Kasumi-1 (cell line): ENCODE results near the gene CTSK.
"Not testable (repeated sequence)": the region's sequence is repeated elsewhere in the genome, so short reads cannot be mapped to it uniquely, and the experiment has no call there.

Experiments used
- DNase-seq, 2 experiments: peaks; one replicate each; lab custom pipeline; 2025; lab: John Stamatoyannopoulos, UW

Gene CTSK

DNA sequence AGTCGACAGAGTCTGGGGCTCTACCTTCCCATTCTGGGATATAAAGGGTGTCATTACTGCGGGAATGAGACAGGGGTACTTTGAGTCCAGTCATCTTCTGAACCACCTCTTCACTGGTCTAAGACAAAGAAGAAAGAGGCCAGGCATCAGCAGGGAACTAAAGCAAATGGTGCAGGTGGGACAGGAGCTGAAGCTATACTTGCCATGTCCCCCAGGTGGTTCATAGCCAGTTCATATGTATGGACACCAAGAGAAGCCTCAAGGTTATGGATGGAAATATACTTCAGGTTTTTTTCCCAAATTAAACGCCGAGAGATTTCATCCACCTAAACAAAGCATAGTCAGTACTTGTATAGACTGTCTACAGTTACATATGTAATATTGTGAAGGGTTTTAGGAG is 2.2 kb downstream of the CTSK start:
- no peak for DNase-seq

DNA sequence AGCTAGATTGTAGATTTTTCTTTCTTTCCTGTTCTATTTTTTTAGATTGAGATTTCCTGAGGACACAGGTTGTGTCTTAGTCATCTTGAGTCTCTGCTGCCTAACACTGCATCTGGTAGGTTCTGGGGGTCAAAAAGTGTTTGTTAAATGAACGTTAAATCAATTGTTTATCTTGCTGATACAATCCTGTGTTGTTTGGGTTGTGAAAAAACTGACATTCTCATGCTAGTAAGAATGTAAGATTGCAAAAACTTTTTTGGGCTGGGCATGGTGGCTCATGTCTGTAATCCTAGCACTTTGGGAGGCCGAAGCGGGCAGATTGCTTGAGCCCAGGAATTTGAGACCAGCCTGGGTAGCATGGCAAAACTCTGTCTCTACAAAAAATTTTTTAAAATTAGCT is 3.4 kb downstream of the CTSK start:
- DNase-seq: no peak

DNA sequence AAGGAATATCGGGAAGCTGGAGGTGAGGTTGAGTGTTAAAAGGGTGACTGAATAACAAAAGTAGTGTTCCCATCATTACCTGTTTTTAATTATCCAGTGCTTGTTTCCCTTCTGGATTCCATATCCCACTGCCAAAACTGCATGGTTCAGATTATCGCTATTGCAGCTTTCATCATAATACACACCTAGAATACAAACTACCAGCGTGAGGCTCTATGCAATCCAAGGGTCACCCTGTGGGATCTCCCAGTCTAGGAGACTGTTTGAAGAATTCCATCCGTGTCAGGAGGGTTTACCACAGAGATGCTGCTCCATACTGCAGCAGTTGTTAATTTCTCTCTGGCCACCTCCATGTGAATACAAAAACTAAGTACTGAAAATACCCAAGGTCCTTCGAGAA is 9.0 kb downstream of the CTSK start:
- no peak for DNase-seq

DNA sequence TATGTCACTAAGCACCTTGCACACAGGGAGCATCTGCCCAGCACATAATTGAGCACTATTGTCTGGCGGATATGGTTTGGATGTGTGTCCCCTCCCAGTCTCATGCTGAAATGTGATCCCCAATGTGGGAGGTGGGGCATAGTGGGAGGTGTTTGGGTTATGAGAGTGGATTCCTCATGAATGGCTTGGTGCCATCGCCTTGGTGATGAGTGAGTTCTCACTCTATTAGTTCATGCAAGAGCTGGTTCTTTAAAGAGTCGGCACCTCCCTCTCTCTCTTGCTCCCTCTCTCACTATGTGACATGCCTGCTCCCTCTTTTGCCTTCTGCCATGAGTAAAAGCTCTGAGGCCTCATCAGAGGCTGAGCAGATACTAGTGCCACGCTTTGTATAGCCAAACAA is 9.5 kb downstream of the CTSK start:
- DNase-seq: no peak

DNA sequence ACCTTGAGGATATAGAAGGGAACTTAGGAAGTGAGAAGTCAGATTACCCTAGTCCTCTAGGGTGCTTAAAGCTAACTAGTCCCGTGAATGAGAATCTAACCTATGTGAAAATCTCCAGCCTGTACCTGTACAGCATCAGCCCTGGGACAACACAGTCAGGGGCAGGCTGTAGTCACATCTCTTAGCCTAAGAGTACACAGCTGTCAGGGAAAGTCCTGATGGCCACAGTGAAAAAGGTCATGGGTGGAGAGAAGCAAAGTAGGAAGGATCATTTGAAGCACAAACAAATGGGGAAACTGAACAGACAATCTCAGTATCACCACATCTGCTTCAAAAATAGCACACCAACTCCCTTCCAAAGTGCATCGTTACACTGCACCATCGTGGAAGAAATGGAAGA is 11.7 kb downstream of the CTSK start:
- no peak for DNase-seq

DNA sequence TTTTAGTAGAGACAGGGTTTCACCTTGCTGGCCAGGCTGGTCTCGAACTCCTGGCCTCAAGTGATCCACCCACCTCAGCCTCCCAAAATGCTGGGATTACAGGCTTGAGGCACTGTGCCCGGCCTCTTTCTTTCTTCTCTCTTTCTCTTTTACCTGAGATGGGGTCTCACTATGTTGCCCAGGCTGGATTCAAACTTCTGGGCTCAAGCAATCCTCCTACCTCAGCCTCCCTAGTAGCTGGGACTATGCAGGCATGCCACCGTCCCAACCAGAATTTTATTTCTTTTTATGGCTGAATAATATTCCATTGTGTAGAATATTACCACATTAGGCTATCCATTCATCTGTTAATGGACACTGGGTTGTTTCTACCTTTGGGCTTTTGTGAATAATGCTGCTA is 14.3 kb downstream of the CTSK start:
- DNase-seq: not testable (repeated sequence)

DNA sequence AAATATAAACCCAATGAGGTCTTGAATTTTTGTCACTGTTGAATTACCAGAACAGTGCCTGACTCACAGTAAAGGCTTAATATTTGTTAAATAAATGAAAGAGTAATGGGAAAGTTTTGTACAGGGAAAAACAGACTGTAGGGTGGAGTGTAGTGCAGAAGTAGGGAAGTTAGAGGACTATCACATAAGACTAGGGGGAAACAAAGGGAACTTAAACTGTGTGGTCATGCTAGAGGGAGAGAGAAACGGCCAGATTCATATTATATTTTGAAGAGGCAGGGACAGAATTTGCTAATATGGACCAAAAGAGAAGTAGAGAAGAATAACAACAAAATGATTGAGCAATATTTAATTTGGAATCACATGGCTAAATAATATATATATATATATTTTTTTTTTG is 14.8 kb downstream of the CTSK start:
- no peak for DNase-seq

DNA sequence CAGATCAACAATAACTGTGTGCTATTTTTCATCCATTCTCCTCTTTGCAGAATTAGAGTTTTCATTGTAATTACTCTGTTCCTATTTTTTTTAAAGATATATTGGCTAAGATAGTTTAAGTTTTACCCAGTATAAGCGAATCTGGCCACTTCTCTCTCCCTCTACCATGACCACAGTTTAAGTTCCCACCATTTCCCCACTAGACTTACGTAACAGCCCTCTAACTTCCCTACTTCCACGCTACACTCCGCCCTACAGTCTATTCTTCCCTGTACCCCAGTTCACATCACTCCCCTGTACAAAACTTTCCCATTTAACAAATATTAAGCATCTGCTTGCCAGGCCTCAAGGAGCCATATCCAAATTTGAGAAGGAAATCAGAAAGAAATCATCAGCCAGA is 16.5 kb downstream of the CTSK start:
- no peak for DNase-seq

DNA sequence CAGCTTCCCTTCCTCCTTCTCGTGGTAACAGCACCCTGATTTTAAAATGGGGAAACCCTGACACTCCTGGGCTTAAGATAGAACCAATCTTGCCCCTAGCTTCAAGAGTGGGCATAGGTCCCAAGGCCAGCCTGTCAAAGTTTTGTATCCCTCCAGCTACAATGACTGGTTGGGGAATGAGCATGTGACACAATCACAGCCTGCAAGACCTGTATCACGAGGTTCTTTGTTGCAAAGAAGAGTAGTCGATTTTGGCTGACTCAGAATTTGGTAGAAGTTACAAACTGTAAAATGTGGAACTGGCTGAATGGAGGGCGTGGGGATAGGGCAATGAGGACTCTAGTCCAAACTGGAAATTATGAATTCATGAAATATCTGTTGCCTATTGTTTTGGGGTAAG is 18.7 kb downstream of the CTSK start:
- DNase-seq: no peak

DNA sequence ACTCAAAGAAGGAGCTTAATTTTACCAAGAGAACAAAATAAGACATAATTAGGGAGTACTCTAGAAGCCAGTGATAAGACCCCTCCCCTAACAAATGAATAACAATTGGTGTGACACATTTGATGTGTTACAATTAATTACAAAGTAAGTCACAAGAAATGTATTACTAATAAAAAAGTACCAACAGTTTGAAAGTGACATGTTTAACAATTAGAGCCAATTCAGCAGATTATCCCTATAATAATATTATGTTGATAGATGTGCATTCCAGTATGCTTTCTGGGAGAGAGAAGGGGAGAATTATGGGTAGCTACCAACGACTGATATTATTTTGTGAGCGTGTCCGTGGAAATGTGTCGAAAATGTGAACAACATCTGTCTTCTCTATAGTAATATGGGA is 19.1 kb downstream of the CTSK start:
- no peak for DNase-seq

DNA sequence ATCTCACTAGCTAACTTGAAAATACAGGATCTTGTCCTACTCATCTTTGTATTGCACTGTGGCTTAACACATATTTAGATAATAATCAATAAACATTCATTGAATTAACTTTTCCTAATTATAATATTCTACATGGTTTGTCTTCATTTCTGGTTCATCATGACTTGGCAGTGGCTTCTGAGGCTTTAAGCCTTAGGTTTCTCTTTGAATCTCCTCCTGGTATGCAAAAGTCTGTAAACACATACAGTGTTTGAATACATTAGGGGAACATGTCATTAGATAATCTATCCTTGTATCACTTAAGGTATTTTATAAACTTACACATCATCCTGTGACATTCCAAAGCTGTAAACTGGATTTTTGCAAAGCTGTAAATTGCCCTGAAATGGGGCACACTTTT is 20.6 kb downstream of the CTSK start:
- DNase-seq: no peak

DNA sequence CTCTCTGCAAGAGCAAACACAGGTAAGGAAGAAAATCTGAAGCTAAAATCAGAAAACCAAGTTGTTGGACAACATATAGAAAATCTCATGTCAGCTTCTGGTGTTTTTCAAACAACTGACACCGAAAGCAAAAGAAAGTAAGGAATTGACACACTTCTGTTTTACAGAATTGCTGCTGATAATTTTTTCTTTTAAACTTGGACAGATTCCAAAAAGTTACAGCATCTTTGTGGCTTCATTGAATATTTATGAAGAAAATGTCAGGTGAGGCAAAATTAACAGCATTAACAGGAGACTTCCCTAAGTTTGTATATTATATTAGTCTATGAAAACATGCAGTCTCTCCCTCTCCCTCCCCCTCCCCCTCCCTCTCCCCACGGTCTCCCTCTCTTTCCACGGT is 27.6 kb downstream of the CTSK start:
- DNase-seq: no peak

DNA sequence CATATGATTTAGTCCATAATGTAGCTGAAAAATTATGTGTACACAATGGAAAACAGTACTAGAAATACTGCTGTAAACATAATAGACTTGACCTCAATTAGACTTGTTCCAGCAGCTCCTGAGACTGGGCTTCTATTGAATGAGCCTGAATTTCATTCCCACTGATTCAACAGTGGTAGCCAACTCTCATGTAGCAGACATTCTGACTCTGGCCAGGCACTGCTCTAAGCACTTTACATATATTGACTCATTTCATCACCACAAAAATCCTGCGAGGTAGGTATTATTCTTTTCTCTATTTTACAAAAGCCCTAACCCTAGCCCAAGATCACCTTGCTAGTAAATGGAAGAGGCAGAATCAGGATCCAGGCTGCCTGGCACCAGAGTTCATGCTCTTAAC is 29.7 kb downstream of the CTSK start:
- DNase-seq: no peak

DNA sequence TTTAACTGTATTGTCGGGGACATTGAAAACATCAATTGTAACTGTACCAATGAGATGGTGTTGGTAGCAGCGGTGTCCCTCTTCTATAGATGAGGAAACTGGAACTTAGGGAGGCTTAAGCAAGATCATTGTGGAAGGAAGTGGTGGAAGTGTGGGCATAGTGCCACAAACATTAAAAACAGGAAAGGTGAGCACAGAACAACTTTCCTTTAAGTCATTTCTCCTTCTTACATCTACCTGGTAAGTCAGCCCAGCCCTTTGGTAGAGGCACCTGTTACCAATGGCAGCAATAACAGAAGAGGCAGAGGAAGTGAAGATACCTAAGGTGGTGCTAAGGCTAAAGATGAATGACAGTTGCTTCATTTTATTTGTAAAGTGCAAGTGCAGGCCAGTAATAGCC is 30.5 kb downstream of the CTSK start:
- DNase-seq: peak in 1 of 2 experiments; percentile 9

DNA sequence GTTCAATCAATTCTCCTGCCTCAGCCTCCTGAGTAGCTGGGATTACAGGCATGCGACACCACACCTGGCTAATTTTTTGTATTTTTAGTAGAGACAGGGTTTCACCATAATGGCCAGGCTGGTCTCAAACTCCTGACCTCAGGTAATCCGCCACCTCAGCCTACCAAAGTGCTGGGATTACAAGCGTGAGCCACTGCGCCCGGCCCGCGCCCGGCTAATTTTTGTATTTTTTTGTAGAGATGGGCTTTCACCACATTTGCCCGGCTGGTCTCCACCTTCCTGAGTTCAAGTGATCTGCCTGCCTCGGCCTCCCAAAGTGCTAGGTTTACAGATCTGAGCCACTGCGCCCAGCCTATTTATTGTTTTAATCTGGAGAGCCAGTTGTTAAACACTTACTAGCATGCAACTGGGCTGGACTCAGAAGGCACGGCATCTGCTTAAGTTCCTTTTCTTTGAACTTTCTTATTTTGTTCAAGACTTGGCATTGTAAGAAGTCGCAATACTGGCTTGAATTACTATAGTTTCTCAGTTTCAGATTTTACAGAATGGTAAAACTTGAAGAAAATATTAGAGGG is 32.0 kb downstream of the CTSK start:
- not testable (repeated sequence) for DNase-seq

DNA sequence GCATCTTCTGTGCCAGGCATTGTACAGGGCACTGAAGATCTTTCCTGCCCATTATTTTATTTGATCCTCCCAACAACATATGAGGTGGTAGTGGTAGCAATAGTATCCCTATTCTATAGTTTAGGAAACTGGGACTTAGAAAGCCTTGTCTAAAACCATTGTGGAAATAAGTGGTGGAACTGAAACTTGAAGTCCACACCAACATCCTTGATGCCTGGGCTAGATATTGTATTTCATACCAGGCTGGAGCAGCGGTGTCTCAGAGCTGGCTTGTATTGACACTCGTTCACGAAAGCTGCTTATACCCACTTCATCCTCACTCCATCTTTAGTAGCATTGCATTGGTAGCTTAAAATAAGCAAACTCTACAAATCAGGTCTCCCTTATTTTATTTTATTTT is 32.8 kb downstream of the CTSK start:
- DNase-seq: no peak

DNA sequence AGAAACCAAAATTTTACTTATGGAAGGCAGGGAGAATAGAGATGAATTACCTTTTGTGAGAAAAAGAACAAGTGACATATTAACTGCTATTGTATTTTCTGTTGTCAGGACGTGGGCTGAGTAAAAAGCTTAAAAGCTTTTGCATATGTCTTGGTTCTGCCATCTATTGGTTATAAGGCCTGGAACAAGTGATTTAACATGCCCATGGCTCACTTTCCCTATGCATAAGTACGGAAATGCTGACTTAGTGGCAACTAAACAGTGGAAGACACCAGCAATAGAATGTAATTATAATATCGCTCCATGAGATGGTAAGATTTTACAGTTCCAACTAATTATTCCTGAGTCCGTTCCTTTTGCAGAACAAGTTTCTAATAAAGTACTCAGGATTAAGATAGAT is 35.7 kb downstream of the CTSK start:
- no peak for DNase-seq

DNA sequence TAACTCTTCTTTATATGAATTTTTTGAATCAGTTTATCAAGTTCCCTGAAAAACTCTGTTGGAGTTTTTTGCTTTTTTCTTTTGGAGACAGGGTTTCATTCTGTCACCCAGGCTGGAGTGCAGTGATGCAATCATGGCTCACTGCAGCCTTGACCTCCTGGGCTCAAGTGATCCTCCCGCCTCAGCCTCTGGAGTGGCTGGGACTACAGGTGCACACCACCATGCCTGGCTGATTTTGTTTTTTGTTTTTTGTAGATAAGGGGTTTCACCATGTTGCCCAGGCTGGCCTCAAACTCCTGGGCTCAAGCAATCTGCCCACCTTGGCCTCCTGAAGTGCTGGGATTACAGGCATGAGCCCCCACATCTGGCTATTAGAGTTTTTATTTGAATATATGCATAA is 40.4 kb downstream of the CTSK start:
- not testable (repeated sequence) for DNase-seq

DNA sequence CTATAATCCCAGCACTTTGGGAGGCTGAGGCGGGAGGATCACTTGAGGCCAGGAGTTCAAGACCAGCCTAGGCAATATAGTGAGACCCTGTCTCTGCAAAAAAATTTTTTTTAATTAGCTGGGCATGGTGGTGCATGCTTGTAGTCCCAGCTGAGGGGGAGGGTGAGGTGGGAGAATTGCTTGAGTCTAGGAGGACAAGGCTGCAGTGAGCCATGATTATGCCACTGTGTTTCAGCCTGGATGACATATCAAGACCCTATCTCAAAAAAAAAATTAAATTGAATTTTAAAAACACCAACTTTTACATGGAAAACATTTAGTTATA is 42.1 kb downstream of the CTSK start:
- DNase-seq: not testable (repeated sequence)

DNA sequence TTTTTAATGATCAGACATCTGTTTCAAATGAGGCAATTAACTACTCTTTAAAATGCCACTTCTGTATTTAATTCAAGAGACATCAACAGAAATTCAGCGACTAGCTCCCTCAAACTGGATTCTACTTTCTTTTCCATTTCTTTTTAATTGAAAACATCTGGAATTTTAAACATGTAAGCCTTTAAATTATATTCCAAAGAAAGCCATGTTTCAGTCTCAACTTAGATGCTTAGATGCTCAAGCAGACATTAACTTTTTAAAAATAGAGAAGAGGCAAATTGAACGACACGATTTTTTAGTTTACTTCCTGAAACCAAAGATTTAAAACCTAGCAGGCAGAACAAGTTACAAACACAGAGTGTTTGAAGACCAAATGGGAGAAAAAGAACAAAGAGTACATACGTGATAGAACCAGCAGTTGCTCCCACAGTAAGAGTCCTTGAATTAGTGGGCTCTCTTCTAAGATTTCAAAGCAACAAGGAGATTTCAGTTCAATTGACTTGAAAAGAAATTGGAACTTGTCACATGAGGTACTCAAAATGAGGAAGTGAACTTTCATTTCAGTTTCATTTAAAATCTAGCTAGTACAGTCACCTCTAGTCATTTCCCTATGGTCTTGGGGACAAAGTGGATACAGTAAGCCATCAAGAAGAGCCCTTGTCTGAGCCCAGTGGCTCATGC is 42.6 kb downstream of the CTSK start, which contains the start of gene CTSS:
Gene CTSS (minus strand): TSS at position 483 of the 681 bp plus-strand sequence. CDS start 1,015 bp downstream, outside the sequence.
- peak; percentile 87 to 91 for DNase-seq

DNA sequence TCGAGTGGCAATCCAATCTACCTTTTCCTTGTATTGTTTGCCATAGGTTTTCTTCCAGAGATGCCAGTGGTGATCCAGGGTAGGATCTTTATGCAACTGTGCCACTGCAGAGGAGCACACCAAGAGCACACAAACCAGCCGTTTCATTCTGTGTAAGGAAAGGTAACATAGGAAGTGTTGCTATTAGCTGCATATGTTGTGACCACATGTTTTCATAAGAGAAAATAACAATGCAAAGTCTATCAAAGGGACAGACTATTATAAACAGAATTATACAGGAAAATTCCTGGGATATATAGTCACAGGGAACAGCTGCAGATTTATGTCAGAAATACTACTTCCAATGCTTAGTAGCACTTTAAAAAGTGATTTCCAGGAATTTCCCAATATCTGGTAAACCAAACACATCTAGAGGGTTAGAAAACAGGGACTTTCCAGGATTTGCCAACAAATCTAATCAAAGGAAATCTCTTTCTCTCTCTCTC is 43.4 kb downstream of the CTSK start:
- no peak for DNase-seq

DNA sequence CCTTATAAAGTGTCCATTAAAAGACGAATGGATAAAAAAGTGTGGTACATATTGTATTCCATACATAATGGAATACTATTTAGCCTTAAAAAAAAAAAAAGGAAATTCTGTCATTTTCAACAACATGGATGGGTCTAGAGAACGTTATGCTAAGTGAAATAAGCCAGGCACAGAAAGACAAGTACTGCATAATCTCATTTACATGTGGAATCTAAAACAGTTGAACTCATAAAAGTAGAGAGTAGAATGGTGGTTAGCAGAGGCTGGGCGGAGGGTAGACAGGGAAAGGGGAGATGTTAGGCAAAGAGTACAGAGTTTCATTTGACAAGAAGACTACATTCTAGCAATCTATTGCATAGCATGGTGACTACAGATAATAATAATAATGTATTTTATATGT is 45.0 kb downstream of the CTSK start:
- no peak for DNase-seq

DNA sequence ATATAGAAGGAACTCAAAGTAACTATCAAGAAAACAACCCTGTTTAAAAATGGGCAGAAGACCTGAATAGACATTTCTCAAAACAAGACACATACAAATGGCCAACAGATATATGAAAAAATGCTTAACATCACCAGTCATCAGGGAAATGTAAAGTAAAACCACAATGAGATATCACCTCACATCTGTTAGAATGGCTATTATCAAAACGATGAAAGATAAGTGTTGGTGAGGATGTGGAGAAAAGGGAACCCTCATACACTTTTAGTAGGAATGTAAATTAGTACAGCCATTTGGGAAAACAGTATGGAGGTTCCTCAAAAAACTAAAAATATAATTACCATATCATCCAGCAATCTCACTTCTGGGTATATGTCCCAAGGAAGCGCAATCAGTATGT is 45.5 kb downstream of the CTSK start:
- DNase-seq: no peak

DNA sequence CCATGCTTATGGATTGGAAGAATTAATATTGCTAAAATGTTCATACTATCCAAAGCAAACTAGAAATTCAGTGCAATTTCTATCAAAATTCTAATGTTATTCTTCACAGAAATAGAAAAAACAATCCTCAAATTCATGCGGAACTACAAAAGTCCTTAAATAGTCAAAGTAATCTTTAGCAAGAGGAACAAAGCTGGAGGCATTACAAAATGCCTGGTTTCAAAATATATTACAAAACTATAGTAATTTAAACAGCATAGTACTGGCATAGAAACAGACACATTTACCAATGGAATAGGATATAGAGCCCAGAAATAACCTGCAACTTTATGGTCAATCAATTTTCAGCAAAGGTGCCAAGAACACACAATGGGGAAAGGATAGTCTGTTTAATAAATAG is 46.3 kb downstream of the CTSK start:
- no peak for DNase-seq
